ENCODE data around the gene MAD1L1.

Gene MAD1L1

DNA sequence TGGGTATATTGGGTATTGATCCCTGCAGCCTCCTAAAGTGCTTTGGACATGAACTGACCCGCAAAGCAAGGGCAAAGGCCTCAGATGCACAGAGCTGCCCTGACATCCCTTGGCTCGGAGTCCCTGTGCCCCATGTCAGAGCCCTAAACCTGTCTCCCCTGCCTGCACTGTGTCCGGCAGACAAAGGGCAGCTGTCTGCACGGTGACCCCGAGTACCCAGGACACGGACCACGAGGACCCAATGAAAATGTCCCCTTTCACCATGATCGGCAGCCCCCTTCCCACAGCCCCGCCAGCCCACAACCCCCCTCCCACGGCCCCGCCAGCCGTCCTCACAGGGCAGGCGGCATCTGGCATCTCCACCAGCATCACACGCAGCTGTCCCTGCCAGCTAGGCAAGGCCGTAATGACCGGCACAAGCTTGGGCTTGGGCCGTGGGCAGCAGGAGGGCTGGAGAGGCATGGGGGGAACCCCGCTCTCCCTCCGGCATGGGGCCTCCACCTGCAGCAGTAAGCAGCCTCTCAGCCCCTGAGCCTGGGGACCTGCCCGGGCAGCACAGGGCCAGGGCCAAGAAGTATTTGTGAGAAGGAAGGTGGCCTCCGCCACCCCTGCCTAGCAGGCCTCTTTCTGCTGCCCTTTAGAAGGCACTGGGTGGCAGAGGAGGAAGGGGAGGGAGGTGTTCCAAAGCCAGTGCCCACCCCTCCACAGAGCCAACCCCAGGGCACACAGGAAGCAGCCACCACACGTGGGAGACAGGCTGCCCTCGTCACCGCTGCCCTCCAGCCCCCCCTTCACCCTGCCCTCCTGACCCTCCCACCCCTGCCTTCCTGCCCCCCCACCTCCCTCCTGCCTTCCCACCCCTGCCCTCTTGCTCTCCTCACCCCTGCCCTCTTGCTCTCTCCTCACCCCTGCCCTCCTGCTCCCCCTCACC, 19.4 kb upstream of the MAD1L1 start:
- Histone ChIP-seq H3K79me2 (ENCODE audit: control insufficient read depth, low read length) (no peaks in the 10 kb centered on the region), H3K4me3 (ENCODE audit: low read length) (no peak overlapping the region), H3K4me2 (ENCODE audit: low read length) (no peak overlapping the region), H3K9me3 (ENCODE audit: control insufficient read depth, insufficient read depth, low read length) (no peaks in the 10 kb centered on the region), H3K4me1 (ENCODE audit: control insufficient read depth, low read length) (peaks cover 3% of the 10 kb centered on the region), H3F3A (ENCODE audit: control insufficient read depth, insufficient read depth) (peaks cover 7% of the 10 kb centered on the region; the same call in 1 of the 2 replicates), H3K27me3 (ENCODE audit: control insufficient read depth, low read length) (no peaks in the 10 kb centered on the region), H4K20me1 (ENCODE audit: control insufficient read depth, insufficient read depth, low read depth, low read length) (no peaks in the 10 kb centered on the region), H3K27ac (ENCODE audit: low read depth, low read length) (no peak overlapping the region), H3K9me2 (replicated peaks; ENCODE audit: control insufficient read depth, low read length) (no peaks in the 10 kb centered on the region), H3K36me3 (ENCODE audit: control insufficient read depth, low read length) (peaks cover 44% of the 10 kb centered on the region; the same call in 1 of the 2 replicates)
- no peak for TF ChIP-seq EZH2phosphoT487 (IDR thresholded peaks at IDR 0.05; ENCODE audit: borderline replicate concordance, low read length)
- TF ChIP-seq, protein P1, sequence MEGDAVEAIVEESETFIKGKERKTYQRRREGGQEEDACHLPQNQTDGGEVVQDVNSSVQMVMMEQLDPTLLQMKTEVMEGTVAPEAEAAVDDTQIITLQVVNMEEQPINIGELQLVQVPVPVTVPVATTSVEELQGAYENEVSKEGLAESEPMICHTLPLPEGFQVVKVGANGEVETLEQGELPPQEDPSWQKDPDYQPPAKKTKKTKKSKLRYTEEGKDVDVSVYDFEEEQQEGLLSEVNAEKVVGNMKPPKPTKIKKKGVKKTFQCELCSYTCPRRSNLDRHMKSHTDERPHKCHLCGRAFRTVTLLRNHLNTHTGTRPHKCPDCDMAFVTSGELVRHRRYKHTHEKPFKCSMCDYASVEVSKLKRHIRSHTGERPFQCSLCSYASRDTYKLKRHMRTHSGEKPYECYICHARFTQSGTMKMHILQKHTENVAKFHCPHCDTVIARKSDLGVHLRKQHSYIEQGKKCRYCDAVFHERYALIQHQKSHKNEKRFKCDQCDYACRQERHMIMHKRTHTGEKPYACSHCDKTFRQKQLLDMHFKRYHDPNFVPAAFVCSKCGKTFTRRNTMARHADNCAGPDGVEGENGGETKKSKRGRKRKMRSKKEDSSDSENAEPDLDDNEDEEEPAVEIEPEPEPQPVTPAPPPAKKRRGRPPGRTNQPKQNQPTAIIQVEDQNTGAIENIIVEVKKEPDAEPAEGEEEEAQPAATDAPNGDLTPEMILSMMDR (IDR thresholded peaks at IDR 0.05; ENCODE audit: low read depth, low read length, poor library complexity, severe bottlenecking), result no peak

DNA sequence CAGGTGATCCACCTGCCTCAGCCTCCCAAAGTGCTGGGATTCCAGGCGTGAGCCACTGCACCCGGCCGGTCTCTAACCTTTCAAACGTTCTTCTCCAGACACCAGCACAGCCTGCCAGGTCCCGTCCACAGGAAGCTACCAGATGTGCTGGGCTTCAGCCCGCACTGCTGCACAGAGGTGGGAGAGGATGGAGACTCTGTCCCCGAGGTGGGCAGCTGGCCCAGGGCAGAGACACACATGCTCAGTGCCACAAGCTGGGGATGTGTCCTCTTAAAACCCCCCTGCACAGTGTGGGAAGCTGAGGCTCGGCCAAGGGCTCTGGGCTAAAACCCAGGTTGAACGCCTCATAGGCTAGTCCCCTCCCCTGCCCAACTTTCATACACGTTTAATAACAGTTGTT, 18.6 kb upstream of the MAD1L1 start:
- H3K27me3 ChIP-seq (ENCODE audit: control insufficient read depth, low read length), result no peaks in the 10 kb centered on the region
- H3K79me2 ChIP-seq (ENCODE audit: control insufficient read depth, low read length), result peaks cover 4% of the 10 kb centered on the region
- no peak overlapping the region for H3K4me3 ChIP-seq (ENCODE audit: low read length)
- no peaks in the 10 kb centered on the region for H3K9me2 ChIP-seq (replicated peaks; ENCODE audit: control insufficient read depth, low read length)
- H3K4me2 ChIP-seq (ENCODE audit: low read length), result no peak overlapping the region
- TF ChIP-seq, protein P1 (IDR thresholded peaks at IDR 0.05; ENCODE audit: low read depth, low read length, poor library complexity, severe bottlenecking), result no peak
- no peak for TF ChIP-seq EZH2phosphoT487 (IDR thresholded peaks at IDR 0.05; ENCODE audit: borderline replicate concordance, low read length)
- no peak overlapping the region for H3K27ac ChIP-seq (ENCODE audit: low read depth, low read length)
- peaks cover 7% of the 10 kb centered on the region; the same call in 1 of the 2 replicates for H3F3A ChIP-seq (ENCODE audit: control insufficient read depth, insufficient read depth)
- H3K4me1 ChIP-seq (ENCODE audit: control insufficient read depth, low read length), result peaks cover 10% of the 10 kb centered on the region
- no peaks in the 10 kb centered on the region for H4K20me1 ChIP-seq (ENCODE audit: control insufficient read depth, insufficient read depth, low read depth, low read length)
- H3K36me3 ChIP-seq (ENCODE audit: control insufficient read depth, low read length), result peaks cover 41% of the 10 kb centered on the region
- H3K9me3 ChIP-seq (ENCODE audit: control insufficient read depth, insufficient read depth, low read length), result no peaks in the 10 kb centered on the region

DNA sequence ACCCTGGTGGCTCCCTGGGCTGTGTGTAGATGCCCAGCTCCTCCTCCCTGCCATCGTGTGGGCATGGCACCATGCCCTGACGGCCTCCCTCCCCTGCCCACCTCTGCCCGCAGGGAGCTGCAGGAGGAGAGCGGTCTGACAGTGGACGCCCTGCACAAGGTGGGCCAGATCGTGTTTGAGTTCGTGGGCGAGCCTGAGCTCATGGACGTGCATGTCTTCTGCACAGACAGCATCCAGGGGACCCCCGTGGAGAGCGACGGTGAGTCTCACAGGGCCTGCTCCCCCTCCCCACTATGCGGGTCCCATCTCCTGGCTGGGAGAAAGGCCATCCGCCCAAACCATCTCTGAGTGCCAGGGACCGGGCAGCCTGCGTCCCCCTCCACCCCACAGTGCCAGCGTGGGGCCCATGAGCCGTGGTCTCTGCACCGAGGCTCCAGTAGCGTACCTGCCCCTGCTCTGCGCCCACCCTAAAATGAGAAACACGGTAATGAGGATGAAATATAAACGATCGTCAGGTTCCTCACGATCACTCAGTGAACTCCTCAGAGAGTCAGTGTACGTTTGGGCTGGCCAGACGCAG, 17.1 kb upstream of the MAD1L1 start:
- no peaks in the 10 kb centered on the region for H3K27me3 ChIP-seq (ENCODE audit: control insufficient read depth, low read length)
- no peaks in the 10 kb centered on the region for H3K9me3 ChIP-seq (ENCODE audit: control insufficient read depth, insufficient read depth, low read length)
- H3K36me3 ChIP-seq (ENCODE audit: control insufficient read depth, low read length), result peaks cover 53% of the 10 kb centered on the region
- no peak overlapping the region for H3K4me3 ChIP-seq (ENCODE audit: low read length)
- peaks cover 4% of the 10 kb centered on the region for H3K79me2 ChIP-seq (ENCODE audit: control insufficient read depth, low read length)
- no peak overlapping the region for H3K4me2 ChIP-seq (ENCODE audit: low read length)
- peaks cover 14% of the 10 kb centered on the region; the same call in 1 of the 2 replicates for H3F3A ChIP-seq (ENCODE audit: control insufficient read depth, insufficient read depth)
- peaks cover 20% of the 10 kb centered on the region for H3K4me1 ChIP-seq (ENCODE audit: control insufficient read depth, low read length)
- H3K27ac ChIP-seq (ENCODE audit: low read depth, low read length), result no peak overlapping the region
- H4K20me1 ChIP-seq (ENCODE audit: control insufficient read depth, insufficient read depth, low read depth, low read length), result no peaks in the 10 kb centered on the region
- no peaks in the 10 kb centered on the region for H3K9me2 ChIP-seq (replicated peaks; ENCODE audit: control insufficient read depth, low read length)
- TF ChIP-seq EZH2phosphoT487 (IDR thresholded peaks at IDR 0.05; ENCODE audit: borderline replicate concordance, low read length), result no peak
- TF ChIP-seq, protein P1 (IDR thresholded peaks at IDR 0.05; ENCODE audit: low read depth, low read length, poor library complexity, severe bottlenecking), result no peak
